ENCODE results near the gene ZIC5. TPM values are rescaled to one million over a fixed set of nuclear protein-coding genes. Genes with fewer than 3 reads are reported as not detected.

The ZIC5 gene
- total and polyA plus RNA-seq, 5 donors from 2014 or later, result not detected

DNA sequence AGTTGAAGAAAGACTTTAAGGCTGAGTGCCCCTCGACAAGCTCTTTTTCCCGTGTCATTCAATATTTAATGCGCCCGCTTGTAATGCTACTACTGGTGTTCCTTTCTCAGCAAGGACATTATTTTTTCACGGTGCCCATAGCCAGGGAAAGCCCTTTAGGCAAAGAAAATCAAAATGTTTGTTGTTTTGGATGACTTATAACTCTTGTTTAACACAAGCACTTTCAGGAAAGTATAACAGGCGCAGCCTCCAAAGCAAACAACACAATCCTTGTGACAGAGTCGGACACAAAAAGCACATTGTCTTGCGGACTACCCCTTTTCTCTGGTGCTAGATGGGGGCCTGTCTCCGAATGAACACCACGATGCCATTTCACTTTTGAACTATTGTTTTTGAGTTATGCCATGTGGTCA is 12.4 kb downstream of the ZIC5 start:
- H3K36me3 ChIP-seq (ENCODE audit: control insufficient read depth, insufficient read depth, low read length), result no peaks in the 10 kb centered on the region
- Mint-ChIP-seq H3K4me1 (peaks cover 5 to 44% (median 12%) of the 10 kb centered on the region in 4 donors), H3K27me3 (peaks cover 86% of the 10 kb centered on the region), H3K27ac (peak overlapping the region in 1 of 3 donors; percentile 73), H3K9me3 (peaks cover 0 to 4% (median 0%) of the 10 kb centered on the region in 7 donors), H3K4me3 (peak overlapping the region; percentile 9 to 79 (median 44)), H3K36me3 (no peaks in the 10 kb centered on the region)
- ATAC-seq (ENCODE audit: low read depth in 2 of 2) (no peak), DNase-seq (no peak)
- no peak overlapping the region for H3K27ac ChIP-seq (ENCODE audit: insufficient read depth, low read length, poor library complexity, severe bottlenecking)
- H3K9me3 ChIP-seq (ENCODE audit: control insufficient read depth in 2 of 2, low read length in 2 of 2), result peaks cover under 1 to 10% of the 10 kb centered on the region in 2 experiments
- no peak overlapping the region for H3K4me3 ChIP-seq (ENCODE audit: low read depth, low read length)
- H3K4me1 ChIP-seq (ENCODE audit: control insufficient read depth, insufficient read depth, low read length, poor library complexity, severe bottlenecking), result peaks cover 30% of the 10 kb centered on the region
- H3K27me3 ChIP-seq (ENCODE audit: control insufficient read depth, insufficient read depth, low read length), result peaks cover 49% of the 10 kb centered on the region

DNA sequence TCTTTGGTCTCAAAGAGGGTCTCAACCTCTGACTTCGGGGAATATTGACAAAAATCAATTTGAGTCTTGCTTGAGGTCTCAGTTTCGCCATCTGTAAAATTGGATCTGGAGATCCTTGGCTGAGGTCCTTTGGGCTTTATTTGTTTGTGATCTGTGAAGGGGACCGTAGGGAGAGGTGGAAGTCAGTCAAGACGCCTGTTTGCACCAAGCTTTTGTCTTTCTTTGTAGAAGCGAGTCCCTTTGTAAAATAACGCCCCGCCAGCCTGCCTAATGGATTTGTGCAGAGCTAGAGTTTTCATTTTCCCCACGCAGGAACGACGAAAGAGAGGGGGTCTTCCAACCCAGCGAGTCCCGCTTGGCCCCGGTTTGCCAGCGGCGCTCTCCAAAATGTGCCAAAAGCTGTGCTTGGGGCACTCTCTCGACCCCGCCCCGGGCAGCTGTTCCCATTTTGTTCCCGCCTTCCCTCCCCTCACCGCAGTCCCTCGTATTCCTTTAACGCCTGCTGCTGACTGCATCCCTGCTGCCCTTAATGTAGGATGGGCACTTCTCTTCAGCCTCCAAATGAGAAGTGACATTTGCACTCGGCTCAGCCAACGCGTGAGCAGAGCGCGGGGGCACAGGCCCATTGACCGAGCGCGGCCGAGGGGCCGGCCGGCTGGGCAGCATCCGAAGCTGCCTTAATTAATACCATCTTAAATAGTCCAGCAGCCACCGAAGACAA is 13.0 kb downstream of the ZIC5 start:
- Histone ChIP-seq H3K36me3 (ENCODE audit: control insufficient read depth, insufficient read depth, low read length) (no peaks in the 10 kb centered on the region), H3K27me3 (ENCODE audit: control insufficient read depth, insufficient read depth, low read length) (peaks cover 44% of the 10 kb centered on the region), H3K27ac (ENCODE audit: insufficient read depth, low read length, poor library complexity, severe bottlenecking) (no peak overlapping the region), H3K4me3 (ENCODE audit: low read depth, low read length) (no peak overlapping the region), H3K4me1 (ENCODE audit: control insufficient read depth, insufficient read depth, low read length, poor library complexity, severe bottlenecking) (peaks cover 30% of the 10 kb centered on the region), H3K9me3 (ENCODE audit: control insufficient read depth in 2 of 2, low read length in 2 of 2) (peaks cover 0 to 10% of the 10 kb centered on the region in 2 experiments)
- peaks cover 86% of the 10 kb centered on the region for H3K27me3 Mint-ChIP-seq
- peaks cover 5 to 44% (median 12%) of the 10 kb centered on the region in 4 donors for H3K4me1 Mint-ChIP-seq
- no peak for DNase-seq
- peak overlapping the region in 1 of 3 donors; percentile 73 for H3K27ac Mint-ChIP-seq
- no peaks in the 10 kb centered on the region for H3K36me3 Mint-ChIP-seq
- peak overlapping the region; percentile 40 to 79 (median 51) for H3K4me3 Mint-ChIP-seq
- H3K9me3 Mint-ChIP-seq, result peaks cover 0 to 4% (median 0%) of the 10 kb centered on the region in 7 donors
- ATAC-seq (ENCODE audit: low read depth in 2 of 2), result no peak

DNA sequence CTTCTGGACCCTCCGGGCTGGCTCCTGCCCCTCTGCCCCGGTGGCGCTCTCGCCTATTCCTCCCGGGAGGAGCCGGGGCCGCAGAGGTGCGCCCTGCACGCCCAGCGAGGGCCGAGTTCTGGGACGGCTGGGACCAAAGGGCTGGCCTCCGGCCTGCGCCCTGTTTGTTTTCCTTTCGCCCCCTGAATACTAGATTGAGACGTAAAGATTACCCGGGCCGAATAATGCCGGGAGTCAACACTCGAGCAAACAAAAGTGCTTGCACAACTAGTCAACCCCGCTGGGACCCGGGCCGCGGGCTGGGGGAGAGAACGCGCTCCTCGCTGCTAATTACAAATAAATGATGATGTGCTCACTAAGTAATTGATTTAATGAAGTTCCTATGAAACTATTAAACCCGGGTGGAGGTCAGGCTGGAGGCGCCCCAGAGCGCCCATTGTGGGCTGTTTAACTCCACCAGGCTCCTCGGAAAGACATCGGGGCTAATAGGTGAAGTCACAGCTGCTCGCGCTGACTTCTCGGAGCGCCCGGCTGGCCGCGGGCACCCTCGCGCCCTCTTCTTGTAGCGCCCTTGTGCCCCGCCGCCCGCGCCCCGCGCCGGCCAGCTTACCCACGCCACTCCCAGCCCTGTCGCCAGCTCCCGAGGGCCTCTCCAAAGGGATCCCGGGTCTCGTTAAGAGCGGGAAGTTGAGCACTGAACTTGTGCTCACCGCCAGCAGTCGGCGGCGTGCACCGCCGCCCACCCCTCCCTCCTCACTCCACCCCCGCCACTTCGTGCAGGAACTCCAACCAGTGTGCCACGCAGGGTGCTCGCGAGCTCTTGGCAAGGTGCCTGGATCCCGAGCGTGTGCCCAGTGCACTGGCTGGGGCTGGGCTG is 14.9 kb downstream of the ZIC5 start:
- Histone ChIP-seq H3K27me3 (ENCODE audit: control insufficient read depth, insufficient read depth, low read length) (peaks cover 28% of the 10 kb centered on the region), H3K4me1 (ENCODE audit: control insufficient read depth, insufficient read depth, low read length, poor library complexity, severe bottlenecking) (peaks cover 30% of the 10 kb centered on the region), H3K27ac (ENCODE audit: insufficient read depth, low read length, poor library complexity, severe bottlenecking) (no peak overlapping the region), H3K9me3 (ENCODE audit: control insufficient read depth in 2 of 2, low read length in 2 of 2) (peaks cover 0 to 10% of the 10 kb centered on the region in 2 experiments), H3K4me3 (ENCODE audit: low read depth, low read length) (no peak overlapping the region), H3K36me3 (ENCODE audit: control insufficient read depth, insufficient read depth, low read length) (no peaks in the 10 kb centered on the region)
- ATAC-seq (ENCODE audit: low read depth in 2 of 2) (no peak), DNase-seq (no peak)
- Mint-ChIP-seq H3K4me3 (peak overlapping the region in 2 of 4 donors; percentile 71 to 83), H3K9me3 (peaks cover 0 to 4% (median 0%) of the 10 kb centered on the region in 7 donors), H3K36me3 (no peaks in the 10 kb centered on the region), H3K4me1 (peaks cover 5 to 44% (median 12%) of the 10 kb centered on the region in 4 donors), H3K27me3 (peaks cover 88% of the 10 kb centered on the region), H3K27ac (no peak overlapping the region)

DNA sequence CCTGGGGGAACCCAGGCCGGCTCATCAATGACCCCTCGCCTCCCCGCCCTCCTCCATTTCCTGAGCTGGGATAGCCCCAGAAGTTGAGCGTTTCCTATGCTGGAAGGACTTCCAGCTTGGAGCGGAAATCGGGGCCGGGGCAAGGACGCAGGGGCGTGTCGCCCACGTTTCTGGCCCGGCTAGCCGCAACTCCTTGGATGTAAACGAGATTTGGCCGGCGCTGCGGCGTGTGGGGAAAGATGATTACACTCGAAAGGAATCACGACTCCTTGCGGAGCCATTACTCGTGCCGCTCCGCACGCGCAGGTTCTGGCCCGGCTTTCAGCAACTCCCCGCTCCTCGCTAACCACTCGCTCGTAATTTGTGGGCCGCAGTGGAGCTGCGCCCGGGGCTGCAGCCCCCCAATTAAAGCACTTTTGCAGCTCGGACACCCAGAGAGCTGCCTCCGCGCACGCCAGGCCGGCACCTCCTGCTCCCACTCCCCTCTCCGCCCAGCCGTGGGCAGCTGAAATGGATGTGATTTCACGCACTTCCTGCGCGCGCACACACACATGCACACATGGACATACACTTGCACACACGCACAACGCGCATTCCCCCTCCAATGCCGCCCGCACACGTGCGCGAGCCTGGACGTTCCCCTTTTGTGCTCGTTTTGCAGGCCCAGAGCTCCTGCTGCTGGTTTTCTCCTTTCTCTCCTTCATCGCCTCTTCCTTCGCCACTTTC is 15.7 kb downstream of the ZIC5 start:
- no peak overlapping the region for H3K27ac ChIP-seq (ENCODE audit: insufficient read depth, low read length, poor library complexity, severe bottlenecking)
- Mint-ChIP-seq H3K9me3 (peaks cover 0 to 4% (median 0%) of the 10 kb centered on the region in 7 donors), H3K27me3 (peaks cover 88% of the 10 kb centered on the region), H3K36me3 (no peaks in the 10 kb centered on the region), H3K4me3 (peak overlapping the region in 2 of 4 donors; percentile 64 to 83), H3K27ac (no peak overlapping the region), H3K4me1 (peaks cover 5 to 43% (median 11%) of the 10 kb centered on the region in 4 donors)
- H3K9me3 ChIP-seq (ENCODE audit: control insufficient read depth in 2 of 2, low read length in 2 of 2), result peaks cover 0 to 10% of the 10 kb centered on the region in 2 experiments
- H3K27me3 ChIP-seq (ENCODE audit: control insufficient read depth, insufficient read depth, low read length), result peaks cover 20% of the 10 kb centered on the region
- peaks cover 30% of the 10 kb centered on the region for H3K4me1 ChIP-seq (ENCODE audit: control insufficient read depth, insufficient read depth, low read length, poor library complexity, severe bottlenecking)
- H3K4me3 ChIP-seq (ENCODE audit: low read depth, low read length), result no peak overlapping the region
- DNase-seq (no peak), ATAC-seq (ENCODE audit: low read depth in 2 of 2) (no peak)
- no peaks in the 10 kb centered on the region for H3K36me3 ChIP-seq (ENCODE audit: control insufficient read depth, insufficient read depth, low read length)

DNA sequence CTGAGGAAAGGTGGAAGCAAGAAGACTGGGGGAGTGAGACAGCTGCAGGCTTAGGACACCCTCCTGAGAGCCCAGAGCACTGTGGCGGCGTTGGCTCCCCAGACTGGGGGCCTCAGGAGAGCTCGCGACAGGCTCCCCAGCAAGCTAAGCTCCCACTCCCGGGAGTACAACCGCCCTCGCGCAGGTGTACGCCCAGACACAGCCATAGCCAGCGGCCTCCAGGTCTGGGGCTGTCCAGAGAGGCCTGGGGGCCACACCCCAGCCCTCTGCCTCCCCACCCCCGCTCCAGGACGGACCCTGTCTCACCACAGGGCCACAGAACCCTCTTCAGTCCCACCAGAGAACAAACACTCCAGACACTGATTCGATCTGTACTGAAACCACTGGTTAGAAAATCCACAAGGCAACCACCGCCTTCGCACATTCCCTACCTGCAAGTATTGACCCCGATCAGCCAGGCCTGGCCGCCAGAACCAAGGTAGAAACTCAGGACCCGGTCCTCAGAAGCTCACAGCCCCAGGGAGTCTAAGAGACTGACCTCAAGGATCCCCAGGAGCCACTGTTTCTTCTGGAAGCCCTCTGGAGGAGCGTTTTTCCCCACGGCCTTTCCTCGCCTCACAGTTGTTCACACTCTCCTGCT is 16.3 kb downstream of the ZIC5 start:
- Histone ChIP-seq H3K4me1 (ENCODE audit: control insufficient read depth, insufficient read depth, low read length, poor library complexity, severe bottlenecking) (peaks cover 29% of the 10 kb centered on the region), H3K4me3 (ENCODE audit: low read depth, low read length) (no peak overlapping the region), H3K27me3 (ENCODE audit: control insufficient read depth, insufficient read depth, low read length) (peaks cover 17% of the 10 kb centered on the region), H3K9me3 (ENCODE audit: control insufficient read depth in 2 of 2, low read length in 2 of 2) (peaks cover 0 to 10% of the 10 kb centered on the region in 2 experiments), H3K27ac (ENCODE audit: insufficient read depth, low read length, poor library complexity, severe bottlenecking) (no peak overlapping the region), H3K36me3 (ENCODE audit: control insufficient read depth, insufficient read depth, low read length) (no peaks in the 10 kb centered on the region)
- Mint-ChIP-seq H3K27me3 (peaks cover 88% of the 10 kb centered on the region), H3K4me1 (peaks cover 5 to 39% (median 10%) of the 10 kb centered on the region in 4 donors), H3K9me3 (peaks cover 0 to 4% (median 0%) of the 10 kb centered on the region in 7 donors), H3K27ac (no peak overlapping the region), H3K36me3 (no peaks in the 10 kb centered on the region), H3K4me3 (no peak overlapping the region)
- no peak for ATAC-seq (ENCODE audit: low read depth in 2 of 2)
- no peak for DNase-seq

DNA sequence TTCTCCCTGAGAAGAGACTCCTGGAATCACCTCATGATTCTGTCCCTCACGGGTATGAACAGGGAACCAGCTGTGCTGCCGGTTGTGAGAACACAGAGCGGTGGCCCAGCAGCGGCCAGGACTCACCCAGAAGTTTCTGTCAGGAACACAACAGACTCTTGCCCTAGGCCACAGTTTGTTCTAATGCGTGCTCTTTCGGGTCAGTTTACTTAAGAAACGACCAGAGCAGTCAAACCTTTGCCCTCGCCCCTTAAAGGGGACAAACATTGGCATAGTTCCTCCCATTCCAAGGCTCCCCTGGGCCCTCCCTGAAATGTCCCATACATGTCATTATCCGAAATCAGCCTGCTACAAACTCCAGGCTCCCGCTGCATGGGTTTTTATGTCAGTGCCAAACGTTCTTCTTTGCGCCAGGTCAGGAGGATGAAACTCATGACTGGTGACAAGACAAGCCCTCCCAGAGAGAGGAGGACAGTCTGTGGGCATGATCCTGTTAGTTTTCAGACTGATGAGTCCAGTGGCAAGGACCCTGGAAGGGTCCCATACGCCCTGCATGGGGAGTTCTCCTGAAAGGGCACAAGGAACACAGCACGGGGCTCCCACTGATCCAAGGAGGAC is 18.3 kb downstream of the ZIC5 start:
- DNase-seq, result no peak
- Mint-ChIP-seq H3K27ac (no peak overlapping the region), H3K4me3 (peak overlapping the region in 1 of 4 donors; percentile 39), H3K9me3 (peaks cover 0 to 2% (median 0%) of the 10 kb centered on the region in 7 donors), H3K4me1 (peaks cover 0 to 23% (median 2%) of the 10 kb centered on the region in 4 donors), H3K27me3 (peaks cover 88% of the 10 kb centered on the region), H3K36me3 (no peaks in the 10 kb centered on the region)
- peaks cover 14% of the 10 kb centered on the region for H3K4me1 ChIP-seq (ENCODE audit: control insufficient read depth, insufficient read depth, low read length, poor library complexity, severe bottlenecking)
- H3K27ac ChIP-seq (ENCODE audit: insufficient read depth, low read length, poor library complexity, severe bottlenecking), result no peak overlapping the region
- H3K27me3 ChIP-seq (ENCODE audit: control insufficient read depth, insufficient read depth, low read length), result peaks cover 10% of the 10 kb centered on the region
- peaks cover 0 to 3% of the 10 kb centered on the region in 2 experiments for H3K9me3 ChIP-seq (ENCODE audit: control insufficient read depth in 2 of 2, low read length in 2 of 2)
- H3K36me3 ChIP-seq (ENCODE audit: control insufficient read depth, insufficient read depth, low read length), result no peaks in the 10 kb centered on the region
- H3K4me3 ChIP-seq (ENCODE audit: low read depth, low read length), result no peak overlapping the region
- no peak for ATAC-seq (ENCODE audit: low read depth in 2 of 2)
